ENCODE results near the gene GAB2. TPM values are rescaled to one million over a fixed set of nuclear protein-coding genes. Genes with fewer than 3 reads are reported as not detected.

Gene GAB2
- total RNA-seq, 4 donors from 2014 or later, result 15.9 to 82.3 (median 21.1) TPM

DNA sequence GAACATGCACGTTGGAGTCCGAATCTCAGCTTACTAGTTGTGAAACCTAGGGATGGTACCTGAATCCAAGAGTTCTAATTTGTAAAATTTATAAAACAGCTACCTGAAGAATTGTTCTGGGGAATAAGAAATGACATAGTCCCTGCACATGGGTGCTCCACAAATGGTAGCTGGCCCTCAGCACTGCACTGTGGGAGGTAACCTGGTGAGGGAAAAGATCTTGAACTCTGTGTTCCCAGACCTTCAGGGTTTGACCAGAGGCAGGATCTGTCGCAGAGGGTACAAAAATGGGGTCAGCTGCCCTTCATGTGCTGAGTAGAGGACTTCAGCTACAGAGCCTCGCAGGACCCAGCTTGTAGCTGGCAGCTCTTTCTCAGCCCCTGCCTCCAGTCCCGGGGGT lies 155.4 kb downstream of the GAB2 start:
- no peak for DNase-seq
- H3K4me3 ChIP-seq, result no peak overlapping the region
- no peaks in the 10 kb centered on the region for H3K27me3 ChIP-seq
- H3K9me3 ChIP-seq, result no peaks in the 10 kb centered on the region
- TF ChIP-seq POLR2A (IDR thresholded peaks at IDR 0.05), result no peak
- no peak for TF ChIP-seq CTCF (IDR thresholded peaks at IDR 0.05)
- peak overlapping the region; percentile 0 to 22 for H3K27ac ChIP-seq
- intact Hi-C loops (cut with DNase I; ENCODE audit: low total_unique reads), result no loop called here
- no peaks in the 10 kb centered on the region for H3K36me3 ChIP-seq
- H3K4me1 ChIP-seq, result no peaks in the 10 kb centered on the region

GRCh38 chr11:78261828-78262227 lies 155.8 kb downstream of the GAB2 start:
- H3K36me3 ChIP-seq, result no peaks in the 10 kb centered on the region
- no peak for TF ChIP-seq CTCF (IDR thresholded peaks at IDR 0.05)
- TF ChIP-seq POLR2A (IDR thresholded peaks at IDR 0.05), result no peak
- intact Hi-C loops (cut with DNase I; ENCODE audit: low total_unique reads), result no loop called here
- DNase-seq, result no peak
- no peaks in the 10 kb centered on the region for H3K9me3 ChIP-seq
- no peak overlapping the region for H3K4me3 ChIP-seq
- peak overlapping the region in 1 of 2 donors; percentile 0 for H3K27ac ChIP-seq
- no peaks in the 10 kb centered on the region for H3K27me3 ChIP-seq
- peaks cover 0 to 2% of the 10 kb centered on the region in 2 donors for H3K4me1 ChIP-seq

- H3K4me1 ChIP-seq, result peaks cover under 1 to 2% of the 10 kb centered on the region in 2 donors
- H3K4me3 ChIP-seq, result no peak overlapping the region
- no peak for DNase-seq
- no peaks in the 10 kb centered on the region for H3K9me3 ChIP-seq
- intact Hi-C loops (cut with DNase I; ENCODE audit: low total_unique reads), result no loop called here
- no peaks in the 10 kb centered on the region for H3K36me3 ChIP-seq
- no peak overlapping the region for H3K27ac ChIP-seq
- H3K27me3 ChIP-seq, result no peaks in the 10 kb centered on the region
- TF ChIP-seq POLR2A (IDR thresholded peaks at IDR 0.05) (no peak), CTCF (IDR thresholded peaks at IDR 0.05) (no peak)
These were observed 156.3 kb downstream of the GAB2 start for GRCh38 chr11:78261367-78261766.

GRCh38 chr11:78259777-78260487 lies 157.7 kb downstream of the GAB2 start:
- DNase-seq, result no peak
- no peak overlapping the region for H3K4me3 ChIP-seq
- intact Hi-C loops (cut with DNase I; ENCODE audit: low total_unique reads), result no loop called here
- no peaks in the 10 kb centered on the region for H3K27me3 ChIP-seq
- H3K4me1 ChIP-seq, result peaks cover 2 to 12% of the 10 kb centered on the region in 2 donors
- H3K9me3 ChIP-seq, result no peaks in the 10 kb centered on the region
- H3K27ac ChIP-seq, result peak overlapping the region in 1 of 2 donors; percentile 16
- TF ChIP-seq CTCF (IDR thresholded peaks at IDR 0.05) (no peak), POLR2A (IDR thresholded peaks at IDR 0.05) (no peak)
- no peaks in the 10 kb centered on the region for H3K36me3 ChIP-seq

DNA sequence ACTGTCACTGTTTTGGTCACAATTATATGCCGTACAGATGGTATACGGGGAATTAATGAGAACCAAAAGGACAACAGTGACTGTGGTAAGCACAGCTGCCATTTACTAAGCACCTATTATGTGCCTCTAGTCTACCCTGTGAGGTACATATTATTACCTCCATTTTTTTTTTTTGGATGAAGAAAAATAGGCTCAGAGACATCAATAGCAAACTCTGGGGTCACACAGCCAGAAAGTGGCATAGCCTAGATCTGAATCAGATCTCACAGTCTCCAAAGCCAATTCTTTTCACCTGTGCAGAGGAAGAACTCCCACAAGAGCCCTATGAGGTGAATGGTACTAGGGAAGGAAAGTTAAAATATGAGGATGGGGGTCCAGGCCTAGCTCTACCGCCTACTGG lies 160.0 kb downstream of the GAB2 start:
- TF ChIP-seq POLR2A (IDR thresholded peaks at IDR 0.05) (no peak), CTCF (IDR thresholded peaks at IDR 0.05) (no peak)
- Histone ChIP-seq H3K9me3 (no peaks in the 10 kb centered on the region), H3K27me3 (no peaks in the 10 kb centered on the region), H3K36me3 (no peaks in the 10 kb centered on the region), H3K27ac (peak overlapping the region; percentile 56 to 73), H3K4me1 (peaks cover 2 to 12% of the 10 kb centered on the region in 2 donors), H3K4me3 (no peak overlapping the region)
- intact Hi-C loops (cut with DNase I; ENCODE audit: low total_unique reads), result no loop called here
- no peak for DNase-seq
